GM21717 (cell line): Measurements from ENCODE around the gene ADARB2.

Experiments used
- ATAC-seq: cut with Tn5 transposase; IDR thresholded peaks from one replicate; pipeline ENCODE4 v1.9.1; 2021; ENCODE audit warnings: mild to moderate bottlenecking, moderate library complexity; ENCODE audit not compliant: unreplicated experiment

Gene ADARB2

GRCh38 chr10:1509011-1509530, 228.3 kb downstream of the ADARB2 start:
- no peak for ATAC-seq

GRCh38 chr10:1508096-1508495, 229.2 kb downstream of the ADARB2 start:
- ATAC-seq, result no peak

- ATAC-seq, result no peak
Observed at GRCh38 chr10:1507436-1507835, 229.9 kb downstream of the ADARB2 start.

GRCh38 chr10:1504940-1505339, 232.4 kb downstream of the ADARB2 start:
- no peak for ATAC-seq

- ATAC-seq, result no peak
Observed at GRCh38 chr10:1504286-1504685, 233.0 kb downstream of the ADARB2 start.

- ATAC-seq, result no peak
Observed at GRCh38 chr10:1502451-1502850, 234.9 kb downstream of the ADARB2 start.

GRCh38 chr10:1499359-1499957, 237.9 kb downstream of the ADARB2 start:
- no peak for ATAC-seq

- no peak for ATAC-seq
Observed at GRCh38 chr10:1498746-1499358, 238.5 kb downstream of the ADARB2 start.

- no peak for ATAC-seq
Observed at GRCh38 chr10:1495915-1496517, 241.3 kb downstream of the ADARB2 start.

- ATAC-seq, result no peak
Observed at GRCh38 chr10:1492641-1493040, 244.7 kb downstream of the ADARB2 start.

- ATAC-seq, result no peak
Observed at GRCh38 chr10:1491901-1492300, 245.4 kb downstream of the ADARB2 start.

GRCh38 chr10:1489801-1490200, 247.5 kb downstream of the ADARB2 start:
- ATAC-seq, result no peak

- ATAC-seq, result peak; percentile 92
Observed at GRCh38 chr10:1488970-1489548, 248.3 kb downstream of the ADARB2 start.

- ATAC-seq, result no peak
Observed at GRCh38 chr10:1486841-1487687, 250.3 kb downstream of the ADARB2 start.

GRCh38 chr10:1485357-1485756, 252.0 kb downstream of the ADARB2 start:
- no peak for ATAC-seq

- ATAC-seq, result no peak
Observed at GRCh38 chr10:1483826-1484225, 253.5 kb downstream of the ADARB2 start.

GRCh38 chr10:1483246-1483645, 254.1 kb downstream of the ADARB2 start:
- ATAC-seq, result no peak

GRCh38 chr10:1477578-1477977, 259.7 kb downstream of the ADARB2 start:
- no peak for ATAC-seq

GRCh38 chr10:1476455-1476803, 260.9 kb downstream of the ADARB2 start:
- ATAC-seq, result no peak

- ATAC-seq, result no peak
Observed at GRCh38 chr10:1475771-1476454, 261.4 kb downstream of the ADARB2 start.
